Measurements from ENCODE around the gene ORAI3.

- TF ChIP-seq POLR2A (IDR thresholded peaks at IDR 0.05): no peak
- TF ChIP-seq, protein P1, sequence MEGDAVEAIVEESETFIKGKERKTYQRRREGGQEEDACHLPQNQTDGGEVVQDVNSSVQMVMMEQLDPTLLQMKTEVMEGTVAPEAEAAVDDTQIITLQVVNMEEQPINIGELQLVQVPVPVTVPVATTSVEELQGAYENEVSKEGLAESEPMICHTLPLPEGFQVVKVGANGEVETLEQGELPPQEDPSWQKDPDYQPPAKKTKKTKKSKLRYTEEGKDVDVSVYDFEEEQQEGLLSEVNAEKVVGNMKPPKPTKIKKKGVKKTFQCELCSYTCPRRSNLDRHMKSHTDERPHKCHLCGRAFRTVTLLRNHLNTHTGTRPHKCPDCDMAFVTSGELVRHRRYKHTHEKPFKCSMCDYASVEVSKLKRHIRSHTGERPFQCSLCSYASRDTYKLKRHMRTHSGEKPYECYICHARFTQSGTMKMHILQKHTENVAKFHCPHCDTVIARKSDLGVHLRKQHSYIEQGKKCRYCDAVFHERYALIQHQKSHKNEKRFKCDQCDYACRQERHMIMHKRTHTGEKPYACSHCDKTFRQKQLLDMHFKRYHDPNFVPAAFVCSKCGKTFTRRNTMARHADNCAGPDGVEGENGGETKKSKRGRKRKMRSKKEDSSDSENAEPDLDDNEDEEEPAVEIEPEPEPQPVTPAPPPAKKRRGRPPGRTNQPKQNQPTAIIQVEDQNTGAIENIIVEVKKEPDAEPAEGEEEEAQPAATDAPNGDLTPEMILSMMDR (IDR thresholded peaks at IDR 0.05 in 4 of 5, conservative IDR thresholded peaks at IDR 0.05 in 1 of 5): no peak
Observed at GRCh38 chr16:30995927-30996323, 47.1 kb downstream of the ORAI3 start.

Measured in gastrocnemius medialis (tissue), 4 donors.